Osteocyte (in vitro differentiated cells): ENCODE measurements around the gene TINCR. TPM values are rescaled to one million over a fixed set of nuclear protein-coding genes. Genes with fewer than 3 reads are reported as not detected.

Experiments used
- DNase-seq: peaks from one replicate; pipeline ENCODE4 v3.0.0; 2021; ENCODE audit warnings: mixed read lengths; ENCODE audit not compliant: unreplicated experiment; ENCODE audit errors: extremely low spot score
- H3K27ac Mint-ChIP-seq: one replicate; pipeline ENCODE4 v1.8.0; 2021; ENCODE audit warnings: mild to moderate bottlenecking, mixed read lengths; ENCODE audit not compliant: unreplicated experiment
- H3K27me3 Mint-ChIP-seq: one replicate; pipeline ENCODE4 v1.8.0; 2021; ENCODE audit warnings: mixed read lengths; ENCODE audit not compliant: unreplicated experiment
- H3K36me3 Mint-ChIP-seq: one replicate; pipeline ENCODE4 v1.8.0; 2021; ENCODE audit warnings: mixed read lengths; ENCODE audit not compliant: unreplicated experiment
- H3K4me1 Mint-ChIP-seq: one replicate; pipeline ENCODE4 v1.8.0; 2021; ENCODE audit warnings: mixed read lengths; ENCODE audit not compliant: unreplicated experiment
- H3K4me3 Mint-ChIP-seq: one replicate; pipeline ENCODE4 v1.8.0; 2021; ENCODE audit warnings: mild to moderate bottlenecking, moderate library complexity, mixed read lengths; ENCODE audit not compliant: unreplicated experiment
- H3K9me3 Mint-ChIP-seq: one replicate; pipeline ENCODE4 v1.8.0; 2021; ENCODE audit warnings: mixed read lengths; ENCODE audit not compliant: unreplicated experiment
- CTCF ChIP-seq: fragments of 200-600 bp; sonication (generic); IDR thresholded peaks from 2 replicates; pipeline ENCODE4 v1.5.0; 2021; ENCODE audit warnings: antibody characterized with exemption, mild to moderate bottlenecking, moderate library complexity
- total RNA-seq: library from RNA; stranded (reverse); gene quantifications from 2 replicates; pipeline ENCODE4 v1.2.1, GENCODE V29; 2021

Gene TINCR
- total RNA-seq, 1 donor from 2014 or later, result 13.5 TPM

DNA sequence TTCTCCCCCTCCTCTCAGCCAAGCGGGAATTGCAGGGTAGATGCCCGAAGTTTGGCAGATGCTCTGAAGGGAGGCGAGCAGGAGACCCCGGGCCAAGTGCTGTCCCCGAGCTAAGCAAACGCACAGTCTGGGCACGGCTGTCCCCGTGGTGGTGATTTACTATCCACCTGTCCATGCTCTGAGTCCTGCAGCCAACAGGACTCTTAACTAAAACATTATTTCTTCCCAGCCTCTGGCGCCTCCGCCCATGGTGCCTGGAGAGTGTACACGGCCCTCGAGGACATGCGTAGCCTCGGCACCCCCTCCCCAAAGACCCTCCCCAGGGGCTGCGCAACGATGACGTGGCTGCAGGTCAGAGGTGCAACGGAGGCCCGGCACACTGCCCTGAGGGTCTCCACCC lies 7.6 kb downstream of the TINCR start:
- H3K27ac Mint-ChIP-seq, result no peak overlapping the region
- H3K36me3 Mint-ChIP-seq, result peaks cover 11% of the 10 kb centered on the region
- DNase-seq, result no peak
- TF ChIP-seq CTCF, result no peak
- peaks cover 16% of the 10 kb centered on the region for H3K4me1 Mint-ChIP-seq
- H3K4me3 Mint-ChIP-seq, result no peak overlapping the region
- no peaks in the 10 kb centered on the region for H3K27me3 Mint-ChIP-seq
- no peaks in the 10 kb centered on the region for H3K9me3 Mint-ChIP-seq

DNA sequence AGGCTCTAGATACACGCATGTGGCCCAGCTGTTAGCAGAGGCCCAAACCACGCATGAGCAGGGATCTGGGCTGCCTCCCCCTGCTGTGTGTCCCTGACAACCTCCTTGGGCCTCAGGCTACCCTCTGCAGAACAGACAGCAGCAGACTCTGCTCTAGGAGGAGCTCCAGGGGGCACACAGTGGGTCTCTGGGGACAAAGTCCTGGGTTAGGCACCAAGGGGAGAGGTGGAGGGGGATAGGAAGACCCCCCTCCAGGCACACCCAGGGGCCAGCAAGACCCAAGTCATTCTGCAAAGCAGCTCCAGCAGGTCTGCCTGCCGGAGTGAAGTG lies 8.0 kb downstream of the TINCR start:
- no peak for DNase-seq
- H3K27ac Mint-ChIP-seq, result no peak overlapping the region
- H3K4me3 Mint-ChIP-seq, result no peak overlapping the region
- peaks cover 11% of the 10 kb centered on the region for H3K36me3 Mint-ChIP-seq
- peaks cover 14% of the 10 kb centered on the region for H3K4me1 Mint-ChIP-seq
- H3K9me3 Mint-ChIP-seq, result no peaks in the 10 kb centered on the region
- TF ChIP-seq CTCF, result no peak
- no peaks in the 10 kb centered on the region for H3K27me3 Mint-ChIP-seq

DNA sequence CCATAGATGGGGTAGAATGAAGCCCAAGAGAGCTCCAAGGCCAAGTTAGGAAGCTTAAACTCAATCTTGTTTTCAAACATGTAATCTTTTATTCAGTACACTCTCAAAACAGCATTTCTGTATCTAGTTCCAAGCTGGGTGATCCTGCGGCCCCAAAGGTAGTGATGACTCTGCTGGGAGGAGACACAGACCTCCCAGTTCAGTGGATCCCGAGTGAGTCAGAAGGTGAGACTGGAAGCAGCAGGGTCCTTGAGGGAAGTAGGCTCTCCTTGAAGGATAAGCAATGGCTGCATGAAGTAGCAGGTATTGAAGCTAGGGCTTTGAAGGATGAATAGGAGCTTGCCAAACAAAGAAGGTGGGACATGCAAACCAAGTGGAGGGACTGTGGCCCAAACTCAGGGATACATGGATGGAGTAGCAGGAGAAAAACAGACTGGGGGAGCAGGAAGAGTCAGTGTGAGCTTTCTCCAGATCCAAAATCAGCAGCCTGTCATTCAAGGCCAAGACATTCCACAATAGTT lies 9.6 kb downstream of the TINCR start:
- peaks cover 11% of the 10 kb centered on the region for H3K36me3 Mint-ChIP-seq
- H3K4me1 Mint-ChIP-seq, result peaks cover 6% of the 10 kb centered on the region
- DNase-seq, result no peak
- TF ChIP-seq CTCF, result no peak
- no peaks in the 10 kb centered on the region for H3K27me3 Mint-ChIP-seq
- no peak overlapping the region for H3K27ac Mint-ChIP-seq
- H3K9me3 Mint-ChIP-seq, result no peaks in the 10 kb centered on the region
- no peak overlapping the region for H3K4me3 Mint-ChIP-seq

DNA sequence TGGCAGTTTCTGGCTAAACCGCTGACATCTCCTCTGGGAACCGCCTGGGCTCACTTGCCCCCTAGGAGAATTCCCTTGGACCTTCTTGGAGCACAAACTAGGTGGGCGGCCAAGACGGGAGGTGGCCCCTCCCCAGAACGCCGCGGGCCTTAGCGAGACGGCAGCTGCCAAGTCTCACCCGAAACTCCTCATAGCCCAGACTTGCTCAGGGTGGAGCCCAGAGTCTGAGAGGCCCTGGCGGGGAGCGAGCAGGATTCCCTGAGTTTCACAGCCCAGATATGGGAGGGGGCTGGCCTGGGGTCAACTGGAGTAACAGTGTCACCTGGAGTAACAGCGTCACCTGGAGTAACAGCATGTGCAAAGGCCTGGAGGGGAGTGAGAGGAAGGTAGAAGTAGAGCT lies 10.1 kb downstream of the TINCR start:
- H3K9me3 Mint-ChIP-seq, result no peaks in the 10 kb centered on the region
- no peak for TF ChIP-seq CTCF
- H3K4me3 Mint-ChIP-seq, result no peak overlapping the region
- peaks cover 5% of the 10 kb centered on the region for H3K4me1 Mint-ChIP-seq
- peak overlapping the region; percentile 23 for H3K27ac Mint-ChIP-seq
- H3K27me3 Mint-ChIP-seq, result no peaks in the 10 kb centered on the region
- no peak for DNase-seq
- H3K36me3 Mint-ChIP-seq, result peaks cover 11% of the 10 kb centered on the region

DNA sequence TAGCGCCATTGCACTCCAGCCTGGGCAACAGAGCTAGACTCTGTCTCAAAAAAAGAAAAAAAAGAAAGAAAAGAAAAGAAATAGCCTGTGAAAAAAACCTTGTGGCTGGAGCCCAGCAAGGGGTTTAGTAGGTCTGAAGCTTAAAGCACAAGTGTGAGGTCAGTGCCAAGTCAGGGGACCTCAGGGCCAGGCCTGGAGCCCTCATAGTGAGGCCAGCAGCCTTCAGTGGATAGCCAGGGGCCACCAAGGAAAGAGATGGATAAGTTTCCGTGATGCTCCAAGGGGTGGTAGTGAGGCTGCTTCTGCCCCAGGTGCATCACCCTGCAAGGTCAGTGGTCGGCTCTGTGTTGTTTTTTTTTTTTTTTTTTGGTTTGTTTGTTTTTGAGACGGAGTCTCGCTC lies 12.9 kb downstream of the TINCR start:
- H3K36me3 Mint-ChIP-seq, result peaks cover 3% of the 10 kb centered on the region
- H3K4me3 Mint-ChIP-seq, result no peak overlapping the region
- peaks cover 2% of the 10 kb centered on the region for H3K4me1 Mint-ChIP-seq
- H3K9me3 Mint-ChIP-seq, result no peaks in the 10 kb centered on the region
- no peak overlapping the region for H3K27ac Mint-ChIP-seq
- no peak for DNase-seq
- H3K27me3 Mint-ChIP-seq, result peaks cover 10% of the 10 kb centered on the region
- TF ChIP-seq CTCF, result no peak
